ENCODE data around the gene OR1L4. TPM values are rescaled to one million over a fixed set of nuclear protein-coding genes. Genes with fewer than 3 reads are reported as not detected.

OR1L4 gene
- total RNA-seq, 1 experiment from 2014 or later: not detected

- intact Hi-C loops (cut with micrococcal nuclease): no loop called here
- BruUV-seq (replicated peaks): no TSS peak
- Histone ChIP-seq H3K4me1 (ENCODE audit: control insufficient read depth in 1 of 2, insufficient read depth in 2 of 2, low read length in 2 of 2) (no peaks in the 10 kb centered on the region), H3K9ac (ENCODE audit: low read length) (no peak overlapping the region), H3K9me3 (ENCODE audit: control insufficient read depth in 1 of 2, insufficient read depth in 1 of 2, low read depth in 1 of 2, low read length in 2 of 2) (0 out of 4 replicates have a peak, but pooled peaks cover 3 to 9% of the 10 kb centered on the region in 2 experiments), H3K36me3 (ENCODE audit: control insufficient read depth in 1 of 2, insufficient read depth in 2 of 2, low read length in 2 of 2) (no peaks in the 10 kb centered on the region), H3K4me2 (ENCODE audit: low read length) (no peak overlapping the region), H3K4me3 (replicated peaks in 1 of 2; ENCODE audit: low read depth in 1 of 2, low read length in 2 of 2) (no peak overlapping the region), H4K20me1 (ENCODE audit: insufficient read depth) (no peaks in the 10 kb centered on the region), H3K27me3 (ENCODE audit: insufficient read depth, low read length) (no peaks in the 10 kb centered on the region), H2AFZ (ENCODE audit: low read depth, low read length, poor library complexity, severe bottlenecking) (no peak overlapping the region), H3K9me2 (ENCODE audit: insufficient read depth) (no peaks in the 10 kb centered on the region), H3K27ac (ENCODE audit: low read depth, low read length) (no peak overlapping the region), H3K79me2 (ENCODE audit: insufficient read depth, low read length) (no peaks in the 10 kb centered on the region)
- CTCF ChIA-PET: no interaction called here
- POLR2A ChIA-PET: no interaction called here
- no peak for TF ChIP-seq ATF3 (IDR thresholded peaks at IDR 0.05)
- TF ChIP-seq SRF (IDR thresholded peaks at IDR 0.05; ENCODE audit: low read depth): no peak
- no peak for TF ChIP-seq SIN3A (IDR thresholded peaks at IDR 0.05; ENCODE audit: low read depth)
- TF ChIP-seq ELF1 (IDR thresholded peaks at IDR 0.05; ENCODE audit: borderline replicate concordance, low read depth): no peak
- no peak for TF ChIP-seq FOSL1 (IDR thresholded peaks at IDR 0.05; ENCODE audit: low read depth)
- no peak for TF ChIP-seq POLR2A (IDR thresholded peaks at IDR 0.05; ENCODE audit: borderline replicate concordance, extremely low read depth, insufficient read depth, insufficient read length)
- TF ChIP-seq EZH2phosphoT487 (IDR thresholded peaks at IDR 0.05; ENCODE audit: borderline replicate concordance): no peak
- no peak for TF ChIP-seq CBX3 (IDR thresholded peaks at IDR 0.05; ENCODE audit: low read depth)
- no peak for TF ChIP-seq CTCF (IDR thresholded peaks at IDR 0.05 in 2 of 3, conservative IDR thresholded peaks at IDR 0.05 in 1 of 3; ENCODE audit: borderline replicate concordance in 1 of 3, insufficient read depth in 1 of 3, low read depth in 2 of 3, low read length in 2 of 3)
- no peak for TF ChIP-seq MAX (IDR thresholded peaks at IDR 0.05)
- no peak for TF ChIP-seq SP1 (IDR thresholded peaks at IDR 0.05; ENCODE audit: low read depth)
- DNase-seq (ENCODE audit: low read depth, low spot score) (no peak), ATAC-seq (no peak)
- RAD21 ChIA-PET (ENCODE audit: low non-redundant PET in 1 of 2, low total read pairs in 2 of 2, uncharacterized antibody in 2 of 2, unreplicated experiment in 2 of 2): no interaction called here
Observed at GRCh38 chr9:122684851-122685250, 38.9 kb upstream of the OR1L4 start.

Measured in HCT116 (cell line).